Stomach (tissue), 4 donors: ENCODE measurements around the gene CRYM.

Experiments used
- CTCF ChIP-seq, 7 experiments: fragments of 450-650 bp in 4 of 7; fragments of 200-600 bp in 3 of 7; sonication (generic) in 3 of 7; IDR thresholded peaks; one replicate each; pipeline ENCODE4 v1.5.1; 2016 to 2019; ENCODE audit warnings: antibody characterized with exemption in 7 of 7, control low read depth in 2 of 7, mild to moderate bottlenecking in 1 of 7
- EP300 ChIP-seq: sonication (generic); formaldehyde crosslinking; IDR thresholded peaks from one replicate; pipeline ENCODE4 v1.6.1; 2017; ENCODE audit warnings: antibody characterized with exemption
- POLR2A ChIP-seq, 4 donors: fragments of 450-650 bp; IDR thresholded peaks; one replicate each; pipeline ENCODE4 v1.6.1; 2016; ENCODE audit warnings: antibody characterized with exemption in 4 of 4, control low read depth in 2 of 4, mild to moderate bottlenecking in 1 of 4, moderate library complexity in 1 of 4
- POLR2AphosphoS5 ChIP-seq, 3 donors: sonication (generic); formaldehyde crosslinking; IDR thresholded peaks; one replicate each; pipeline ENCODE4 v1.6.1; 2016; ENCODE audit warnings: antibody characterized with exemption in 3 of 3

- no peak for TF ChIP-seq CTCF (IDR thresholded peaks at IDR 0.05)
- TF ChIP-seq POLR2AphosphoS5 (IDR thresholded peaks at IDR 0.05) = no peak
- TF ChIP-seq EP300 = no peak
- no peak for TF ChIP-seq POLR2A (IDR thresholded peaks at IDR 0.05)
Measured at GRCh38 chr16:21279501-21279900, 1.4 kb upstream of the CRYM start.
